HL-60/S4 treated with phorbol 12-myristate 13-acetate at 8.2 ng/mL for 4 days and 3 days (cell line): ENCODE measurements around the gene KCNJ1.

Experiments used
- in situ Hi-C: fragments of 300-500 bp; cut with MboI; formaldehyde crosslinking; loops from 2 replicates; pipeline ENCODE4 v1.15.0; 2022; ENCODE audit warnings: low sequenced_read_pairs

Gene KCNJ1

GRCh38 chr11:128902515-128903066, 35.5 kb upstream of the KCNJ1 start:
- in situ Hi-C loops = no loop called here

DNA sequence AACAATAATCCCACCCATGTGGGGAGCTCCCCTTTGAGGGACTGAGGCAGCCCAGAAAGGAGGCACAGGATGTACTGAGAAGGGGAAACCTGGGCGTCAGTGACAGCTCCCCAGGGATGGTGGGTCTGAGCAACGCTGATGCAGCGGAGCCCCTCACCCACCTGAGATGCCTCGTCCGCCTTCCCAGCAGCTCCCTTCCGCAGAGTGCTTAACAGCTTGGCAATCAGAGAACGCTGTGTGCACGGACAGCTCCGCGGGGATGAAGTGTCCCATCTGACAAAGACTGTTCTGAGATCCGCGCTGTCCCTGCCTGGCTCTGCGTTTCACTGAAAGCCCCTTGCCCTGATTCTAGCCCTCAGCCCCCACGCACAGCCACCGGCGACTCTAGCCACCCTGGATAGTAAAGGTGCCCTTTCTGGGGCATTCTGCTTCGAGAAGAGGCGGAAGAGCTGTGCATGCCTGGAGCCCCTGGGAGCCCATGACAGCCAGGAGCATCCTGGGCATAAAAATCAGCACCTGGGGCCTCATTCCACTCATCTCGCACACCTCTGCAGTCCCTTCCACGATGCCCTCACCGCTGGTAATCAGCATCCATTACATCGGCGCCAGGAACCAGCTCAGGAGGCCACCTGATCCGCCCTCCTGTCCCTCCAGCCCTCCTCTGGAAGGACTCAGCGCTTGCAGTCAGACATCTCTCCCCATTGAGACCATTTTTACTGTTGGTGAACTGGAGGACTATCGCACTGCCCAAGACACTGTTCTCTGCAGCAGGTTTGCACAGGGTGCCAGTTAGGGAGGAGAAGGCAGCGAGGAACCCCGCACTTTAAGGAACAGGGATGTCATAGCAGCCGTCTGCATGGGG, 34.8 kb upstream of the KCNJ1 start:
- in situ Hi-C loops = no loop called here

- in situ Hi-C loops = no loop called here
These were observed 33.4 kb upstream of the KCNJ1 start for GRCh38 chr11:128900468-128900867.

DNA sequence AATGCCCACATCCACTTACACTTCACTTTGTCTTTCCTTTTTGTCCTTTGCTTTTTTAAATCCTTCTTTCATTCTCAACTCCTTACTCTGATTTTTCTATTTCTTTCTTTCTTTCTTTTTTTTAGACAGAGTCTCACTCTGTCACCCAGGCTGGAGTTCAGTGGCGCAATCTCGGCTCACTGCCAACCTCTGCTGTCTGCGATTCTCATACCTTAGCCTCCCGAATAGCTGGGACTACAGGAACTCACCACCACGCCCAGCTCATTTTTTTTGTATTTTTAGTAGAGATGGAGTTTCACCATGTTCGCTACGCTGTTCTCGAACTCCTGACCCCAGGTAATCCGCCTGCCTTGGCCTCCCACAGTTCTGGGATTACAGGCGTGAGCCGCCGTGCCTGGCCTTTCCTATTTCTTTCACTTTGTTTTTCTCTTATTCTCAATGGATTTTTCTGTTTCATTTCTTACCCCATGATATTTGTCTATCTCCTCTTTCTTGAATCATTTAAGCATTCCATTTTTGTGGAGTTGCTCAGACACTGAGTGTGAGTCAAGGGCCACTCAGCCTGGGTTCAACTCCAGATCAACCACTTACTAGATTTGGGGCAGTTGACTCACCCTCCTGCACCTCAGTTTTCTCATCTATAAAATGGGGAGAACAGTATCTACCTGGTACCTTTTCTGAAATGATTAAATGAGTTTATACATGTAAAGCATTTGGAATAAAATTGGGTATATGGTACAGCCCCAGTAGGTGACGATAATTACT, 31.7 kb upstream of the KCNJ1 start:
- in situ Hi-C loops = no loop called here

DNA sequence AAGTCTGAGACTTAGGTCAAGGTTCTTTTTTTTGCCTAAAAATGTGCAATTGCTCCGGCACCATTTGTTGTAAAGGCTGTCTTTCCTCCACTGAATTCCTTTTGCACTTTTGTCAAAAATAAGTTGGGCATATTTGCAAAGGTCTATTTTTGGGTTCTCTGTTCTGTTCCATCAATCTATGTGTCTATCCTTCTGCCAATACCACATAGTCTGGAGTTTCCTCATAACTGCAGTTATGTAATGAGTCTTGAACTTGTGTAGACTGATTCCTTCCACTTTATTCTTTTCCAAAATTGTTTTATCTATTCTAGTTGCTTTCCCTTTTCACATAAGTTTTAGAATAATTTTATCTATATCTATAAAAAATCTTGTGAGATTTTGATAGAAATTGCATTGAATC, 30.7 kb upstream of the KCNJ1 start:
- in situ Hi-C loops = no loop called here

DNA sequence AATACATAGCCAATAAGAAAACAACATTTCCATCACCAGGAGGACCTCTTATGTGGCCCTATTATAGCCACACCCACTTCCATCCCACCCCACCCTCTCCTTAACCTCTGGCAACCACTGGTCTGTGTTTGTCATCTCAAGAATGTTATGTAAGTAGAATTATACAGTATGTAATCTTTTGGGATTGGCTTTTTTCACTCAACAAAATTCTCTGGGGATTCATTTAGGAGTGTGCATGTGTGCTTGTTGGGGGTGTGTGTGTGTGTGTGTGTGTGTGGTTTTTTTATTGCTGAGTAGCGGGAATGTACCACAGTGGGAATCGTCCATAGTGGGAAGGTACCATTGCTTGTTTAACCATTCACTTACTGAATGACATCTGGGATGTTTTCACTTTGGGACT, 29.3 kb upstream of the KCNJ1 start:
- in situ Hi-C loops = no loop called here

DNA sequence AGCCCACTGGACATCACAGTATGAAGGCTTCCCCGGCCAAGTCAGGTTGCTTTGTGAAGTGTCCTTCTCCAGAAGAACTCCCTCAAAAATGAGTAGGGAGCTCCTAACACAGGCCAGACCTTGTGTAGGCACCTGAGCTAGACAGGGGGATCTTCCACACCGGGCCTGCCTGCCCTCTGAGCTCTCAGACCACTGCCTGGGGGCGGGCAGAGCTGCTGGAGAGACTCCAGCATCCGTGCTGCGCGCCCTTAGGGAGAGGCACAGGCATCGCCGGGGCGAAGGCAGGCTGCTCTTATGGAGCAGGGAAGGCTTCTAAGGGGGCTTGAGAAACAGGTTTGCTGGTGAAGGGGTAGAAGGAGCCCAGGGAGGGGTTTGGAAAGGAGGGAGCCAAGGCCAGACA, 28.4 kb upstream of the KCNJ1 start:
- in situ Hi-C loops = no loop called here

DNA sequence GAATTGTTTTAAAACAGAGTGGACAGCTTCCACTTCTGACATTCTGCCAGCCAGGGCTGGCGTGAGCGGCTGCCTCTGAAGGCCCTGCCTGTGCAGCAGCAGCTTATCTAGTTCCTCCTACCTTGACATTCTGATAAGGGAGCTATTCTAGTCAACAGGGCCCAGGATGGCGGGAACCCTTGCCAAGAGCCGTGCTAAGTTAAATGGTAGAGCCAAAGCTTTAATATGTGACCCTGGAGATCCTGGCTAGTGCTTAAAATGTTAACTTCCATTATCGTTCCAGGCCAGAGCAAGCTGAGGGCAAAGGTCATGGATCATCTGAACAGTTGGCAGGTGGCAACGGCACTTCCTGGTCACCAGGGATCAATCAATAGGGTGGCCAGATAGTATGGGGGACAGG, 27.6 kb upstream of the KCNJ1 start:
- in situ Hi-C loops = no loop called here

GRCh38 chr11:128894286-128894681, 27.2 kb upstream of the KCNJ1 start:
- in situ Hi-C loops = no loop called here

DNA sequence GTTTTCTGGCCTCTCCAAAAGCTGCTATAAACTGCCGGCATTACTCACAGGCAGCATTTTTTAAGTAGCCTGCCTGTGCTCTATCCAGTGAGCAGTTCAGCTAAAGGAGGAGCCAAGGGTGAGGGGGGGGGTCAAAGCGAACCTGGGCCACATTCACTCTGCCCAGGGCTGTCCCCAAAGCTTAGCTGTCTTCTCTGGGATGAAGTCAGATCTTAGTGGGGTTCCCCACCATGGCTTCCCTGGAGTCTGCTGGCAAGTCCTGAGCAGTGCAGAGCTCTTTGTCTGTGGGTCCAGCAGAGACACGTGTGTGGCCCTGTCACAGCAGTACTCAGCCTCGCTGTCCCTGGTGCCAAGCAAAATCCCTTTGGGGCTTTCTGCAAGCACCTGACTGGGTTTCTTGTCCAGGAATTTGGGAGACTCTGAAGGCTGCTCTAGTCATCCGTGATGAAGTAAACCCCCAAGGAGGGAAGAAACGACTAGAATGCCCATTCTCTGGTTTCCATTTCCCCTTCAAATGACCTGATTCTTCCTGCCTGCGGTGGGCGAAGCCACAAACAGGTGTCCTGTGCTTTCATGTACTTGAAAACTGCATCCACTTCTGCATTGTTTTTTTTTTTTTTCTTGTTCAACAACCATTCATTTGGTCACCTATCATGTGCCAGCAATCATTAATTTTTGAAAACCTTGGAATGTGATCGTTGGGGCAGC, 26.6 kb upstream of the KCNJ1 start:
- in situ Hi-C loops = no loop called here

DNA sequence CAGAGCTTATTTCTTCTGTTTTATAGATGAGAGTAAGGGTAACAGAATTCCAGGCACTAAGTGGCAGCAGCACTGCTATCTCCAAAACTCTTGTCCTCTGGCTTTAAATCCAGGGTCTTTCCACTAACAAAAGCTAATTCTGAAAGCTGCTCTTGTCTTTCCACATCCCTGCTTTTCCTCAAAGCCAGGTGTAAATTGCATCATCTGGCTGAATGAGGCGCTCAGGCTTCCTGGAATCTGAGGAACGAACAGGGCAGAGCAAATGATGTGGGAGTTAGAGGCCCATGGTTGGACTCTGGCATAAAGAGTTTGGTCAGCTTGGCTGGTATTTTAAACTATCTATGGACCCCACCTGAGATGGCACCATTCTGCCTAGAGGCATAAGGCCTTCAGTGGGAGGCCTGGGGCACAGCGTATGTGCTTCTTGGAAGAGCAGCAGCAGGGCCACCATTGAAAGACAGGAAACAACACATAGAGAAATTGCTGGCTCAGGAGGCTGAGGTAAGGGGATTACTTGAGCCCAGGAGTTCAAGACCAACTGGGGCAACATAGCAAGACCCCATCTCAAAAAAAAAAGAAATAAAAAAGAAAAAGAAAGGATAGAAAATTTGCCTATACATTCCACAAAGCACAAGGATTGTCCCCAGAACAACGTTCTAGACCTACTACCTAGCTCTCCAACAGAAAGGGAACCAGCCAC, 25.9 kb upstream of the KCNJ1 start:
- in situ Hi-C loops = no loop called here

GRCh38 chr11:128891913-128892398, 24.9 kb upstream of the KCNJ1 start:
- in situ Hi-C loops = no loop called here

DNA sequence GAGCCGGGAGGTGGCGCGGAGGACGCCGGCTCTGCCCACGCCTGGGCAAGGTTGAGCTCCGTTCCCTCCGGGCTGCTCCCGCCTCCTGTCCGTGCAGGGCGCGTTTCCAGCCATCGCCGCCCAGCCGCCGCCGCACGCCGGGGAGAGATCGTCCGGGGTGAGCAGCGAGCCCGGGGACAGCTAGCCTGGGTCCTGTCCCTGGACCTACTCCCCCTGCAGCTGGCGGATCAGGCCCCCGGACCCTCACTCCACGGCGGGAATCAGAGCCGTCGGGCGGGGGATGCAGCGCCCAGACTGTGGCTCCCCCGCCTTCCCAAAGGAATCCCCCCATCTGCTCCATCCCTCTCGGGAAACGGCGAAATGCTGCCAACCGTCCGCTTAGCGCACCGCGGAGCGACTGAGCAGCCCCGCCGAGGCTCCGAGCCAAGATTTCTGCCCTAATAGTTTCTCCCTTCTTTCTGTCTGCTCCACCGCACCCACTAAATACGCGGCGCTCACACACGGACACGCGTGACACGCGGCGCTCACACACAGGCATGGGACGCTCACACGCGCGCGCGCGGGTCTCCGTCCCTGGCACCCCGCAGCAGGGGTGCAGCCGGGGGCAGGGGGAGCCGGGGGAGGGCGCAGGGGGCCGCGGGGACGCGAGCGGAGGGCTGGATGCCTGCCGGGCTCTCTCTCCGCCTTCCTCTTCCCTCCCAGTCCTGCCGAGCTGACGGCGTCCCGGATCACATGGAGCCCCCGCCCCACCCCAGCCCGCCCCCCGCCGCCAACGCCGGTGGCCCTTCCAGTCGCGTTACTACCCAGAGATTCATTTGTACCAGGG, 23.7 kb upstream of the KCNJ1 start, which contains the start of gene KCNJ5:
KCNJ5 (plus strand) TSS at position 814 of the 826 bp plus-strand sequence. CDS start 19,918 bp downstream, outside the sequence.
- in situ Hi-C loops = no loop called here

DNA sequence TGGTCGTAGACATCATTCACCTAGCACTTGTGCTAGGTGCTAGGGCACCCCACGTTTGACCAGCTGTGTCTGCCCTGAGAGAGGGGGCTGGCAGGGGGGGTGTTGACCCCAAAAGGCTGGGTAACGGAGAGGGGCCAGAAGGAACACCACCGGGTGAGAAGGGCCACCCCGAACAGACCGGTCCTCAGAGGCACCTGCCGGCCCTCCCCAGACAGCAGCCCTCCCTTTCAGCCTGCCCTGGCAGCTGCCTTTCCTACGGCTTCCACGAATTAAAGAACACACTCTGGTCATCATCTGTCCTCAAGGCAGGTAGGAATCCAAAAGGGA, 23.1 kb upstream of the KCNJ1 start:
- in situ Hi-C loops = no loop called here

- in situ Hi-C loops = no loop called here
These were observed 22.6 kb upstream of the KCNJ1 start for GRCh38 chr11:128889657-128890213.

DNA sequence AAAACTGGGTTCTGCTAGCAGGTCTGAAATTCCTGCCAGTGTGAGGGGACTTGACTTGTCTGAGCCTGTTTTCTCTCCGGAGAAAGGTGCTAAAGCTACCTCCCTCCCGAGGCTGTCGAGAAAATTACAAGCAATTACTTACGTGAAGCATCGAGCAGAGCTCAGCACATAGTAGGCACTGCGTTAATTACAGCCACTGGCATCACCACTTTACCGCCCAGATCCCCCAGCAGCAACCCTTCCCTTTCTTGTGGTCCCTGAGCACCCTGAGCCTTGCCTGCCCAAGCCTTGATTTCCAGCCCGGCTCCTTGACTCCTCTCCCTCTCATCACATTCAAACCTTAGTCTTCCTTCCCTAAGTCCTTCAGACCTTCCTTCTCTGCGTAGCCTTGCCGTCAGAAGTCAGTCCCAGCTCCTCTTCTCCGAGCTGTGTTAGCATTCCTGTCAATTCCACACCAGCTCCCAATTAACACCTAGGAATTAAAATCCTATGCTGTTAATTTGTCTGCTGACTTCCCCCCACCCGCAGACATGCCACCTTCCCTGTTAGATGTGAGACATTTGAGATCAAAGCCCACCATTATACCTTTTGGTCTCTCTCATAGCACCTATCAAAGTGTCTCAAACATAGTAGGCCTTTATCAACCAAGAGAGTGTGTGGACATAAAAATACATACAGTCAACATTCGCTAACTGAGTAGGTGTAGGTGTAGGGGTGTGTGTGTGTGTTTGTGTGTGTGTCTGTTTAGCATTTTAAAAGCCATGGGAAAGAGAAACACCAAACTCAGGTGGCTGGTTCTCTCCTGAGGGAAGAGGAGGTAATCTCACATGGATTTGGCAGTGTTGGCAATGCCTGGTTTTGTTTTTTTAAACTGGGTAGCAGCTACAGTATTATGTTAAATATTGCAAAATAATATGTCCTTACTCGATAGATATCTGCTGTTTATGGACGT, 21.2 kb upstream of the KCNJ1 start:
- in situ Hi-C loops = no loop called here

GRCh38 chr11:128886406-128887124, 19.5 kb upstream of the KCNJ1 start:
- in situ Hi-C loops = no loop called here
